Measurements from ENCODE around the gene ERCC8.
"Not testable (repeated sequence)": the region's sequence is repeated elsewhere in the genome, so short reads cannot be mapped to it uniquely, and the experiment has no call there.

ERCC8 gene, protein sequence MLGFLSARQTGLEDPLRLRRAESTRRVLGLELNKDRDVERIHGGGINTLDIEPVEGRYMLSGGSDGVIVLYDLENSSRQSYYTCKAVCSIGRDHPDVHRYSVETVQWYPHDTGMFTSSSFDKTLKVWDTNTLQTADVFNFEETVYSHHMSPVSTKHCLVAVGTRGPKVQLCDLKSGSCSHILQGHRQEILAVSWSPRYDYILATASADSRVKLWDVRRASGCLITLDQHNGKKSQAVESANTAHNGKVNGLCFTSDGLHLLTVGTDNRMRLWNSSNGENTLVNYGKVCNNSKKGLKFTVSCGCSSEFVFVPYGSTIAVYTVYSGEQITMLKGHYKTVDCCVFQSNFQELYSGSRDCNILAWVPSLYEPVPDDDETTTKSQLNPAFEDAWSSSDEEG

GRCh38 chr5:60944904-60945812 lies at the start of gene ERCC8, which contains the start of gene NDUFAF2:
ERCC8 (minus strand) TSS chr5:60945070; CDS start chr5:60945008, 62 bp downstream.
NDUFAF2 (plus strand) TSS chr5:60945205; CDS start chr5:60945256, 51 bp downstream.
- peak; percentile 66 for DNase-seq

GRCh38 chr5:60993875-60994571 lies 49.2 kb upstream of the ERCC8 start:
- DNase-seq = no peak

- no peak for DNase-seq
These were observed 48.6 kb upstream of the ERCC8 start for GRCh38 chr5:60993425-60993824.

DNA sequence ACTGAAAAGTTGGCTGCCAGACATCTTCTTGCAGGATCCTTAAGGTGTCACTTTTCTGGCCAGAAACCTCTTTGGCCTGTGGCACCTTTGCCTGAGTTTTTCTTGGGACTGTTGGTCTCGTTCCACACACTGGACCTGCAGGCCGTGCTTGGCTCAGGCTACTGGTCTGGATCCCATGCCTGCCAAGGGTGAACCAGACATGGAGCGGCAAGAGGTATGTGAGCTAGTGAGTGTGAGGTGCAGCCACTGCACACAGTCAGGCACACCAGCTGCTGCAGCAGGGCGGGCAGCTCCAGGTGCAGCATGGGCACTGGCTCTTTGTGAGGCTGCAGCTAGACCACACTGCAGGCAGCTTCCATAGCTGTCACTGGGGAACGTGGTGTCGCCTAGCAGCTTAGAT lies 48.0 kb upstream of the ERCC8 start:
- no peak for DNase-seq

DNA sequence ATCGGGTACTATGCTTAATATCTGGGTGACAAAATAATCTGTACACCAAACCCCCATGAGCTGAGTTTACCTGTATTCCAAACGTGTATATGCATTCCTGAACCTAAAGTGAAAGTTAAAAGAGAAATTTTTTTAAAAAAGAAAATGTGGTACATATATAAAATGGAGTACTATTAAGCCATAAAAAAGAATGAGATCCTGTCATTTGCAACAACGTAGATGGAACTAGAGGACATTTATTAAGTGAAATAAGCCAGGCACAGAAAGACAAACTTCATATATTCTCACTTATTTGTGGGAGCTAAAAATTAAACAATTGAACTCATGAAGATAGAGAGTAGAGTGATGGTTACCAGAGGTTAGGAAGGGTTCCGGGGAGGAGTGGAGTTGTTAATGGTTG lies 44.9 kb upstream of the ERCC8 start:
- DNase-seq = no peak

DNA sequence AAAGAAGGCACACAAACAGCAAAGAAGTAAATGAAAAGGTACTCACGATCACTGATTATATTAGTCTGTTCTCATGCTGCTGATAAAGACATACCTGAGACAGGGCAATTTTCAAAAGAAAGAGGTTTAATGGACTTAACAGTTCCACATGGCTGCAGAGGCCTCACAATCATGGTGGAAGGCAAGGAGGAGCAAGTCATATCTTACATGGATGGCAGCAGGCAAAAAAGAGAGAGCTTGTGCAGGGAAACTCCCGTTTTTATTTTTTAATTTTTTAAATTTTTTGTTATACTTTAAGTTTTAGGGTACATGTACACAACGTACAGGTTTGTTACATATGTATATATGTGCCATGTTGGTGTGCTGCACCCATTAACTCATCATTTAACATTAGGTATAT lies 37.3 kb upstream of the ERCC8 start:
- DNase-seq = not testable (repeated sequence)

DNA sequence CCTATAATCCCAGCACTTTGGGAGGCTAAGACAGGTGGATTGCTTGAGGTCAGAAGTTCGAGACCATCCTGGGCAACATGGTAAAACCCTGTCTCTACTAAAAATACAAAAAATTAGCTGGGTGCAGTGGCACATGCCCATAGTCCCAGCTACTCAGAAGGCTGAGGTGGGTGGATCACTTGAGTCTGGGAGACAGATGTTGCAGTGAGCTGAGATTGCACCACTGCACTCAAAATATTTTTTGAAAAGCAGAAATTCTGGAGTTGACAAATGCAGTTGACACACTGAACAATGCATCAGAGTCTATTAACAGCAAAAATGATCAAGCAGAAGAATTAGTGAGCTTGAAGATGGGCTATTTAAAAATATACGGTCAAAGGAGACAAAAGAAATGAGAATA lies 35.6 kb upstream of the ERCC8 start:
- DNase-seq = no peak

DNA sequence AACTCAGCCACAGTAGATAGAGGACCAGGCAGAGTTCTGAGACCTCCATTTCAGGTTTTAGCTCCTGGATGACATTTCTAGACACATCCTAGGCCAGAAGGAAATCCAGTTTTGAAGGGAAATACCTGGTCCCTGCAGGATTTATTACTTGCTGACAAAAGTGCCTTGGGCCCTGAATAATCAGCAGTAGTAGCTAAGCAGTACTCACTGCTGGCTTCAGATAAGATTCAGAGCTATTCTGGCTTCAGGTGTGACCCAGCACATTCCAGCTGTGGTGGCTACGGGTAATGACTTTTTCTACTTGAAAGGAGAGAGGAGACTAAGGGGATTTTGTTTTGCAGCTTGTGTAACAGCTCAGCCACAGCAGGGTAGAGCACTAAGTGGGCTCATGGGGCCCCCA lies 34.1 kb upstream of the ERCC8 start:
- no peak for DNase-seq

GRCh38 chr5:60977956-60978737 lies 33.3 kb upstream of the ERCC8 start:
- DNase-seq = no peak

- no peak for DNase-seq
These were observed 27.4 kb upstream of the ERCC8 start for GRCh38 chr5:60972231-60972630.

- no peak for DNase-seq
These were observed 16.8 kb upstream of the ERCC8 start for GRCh38 chr5:60961685-60962084.

GRCh38 chr5:60960591-60960990 lies 15.7 kb upstream of the ERCC8 start:
- no peak for DNase-seq

GRCh38 chr5:60959156-60959555 lies 14.3 kb upstream of the ERCC8 start:
- DNase-seq = peak; percentile 0

DNA sequence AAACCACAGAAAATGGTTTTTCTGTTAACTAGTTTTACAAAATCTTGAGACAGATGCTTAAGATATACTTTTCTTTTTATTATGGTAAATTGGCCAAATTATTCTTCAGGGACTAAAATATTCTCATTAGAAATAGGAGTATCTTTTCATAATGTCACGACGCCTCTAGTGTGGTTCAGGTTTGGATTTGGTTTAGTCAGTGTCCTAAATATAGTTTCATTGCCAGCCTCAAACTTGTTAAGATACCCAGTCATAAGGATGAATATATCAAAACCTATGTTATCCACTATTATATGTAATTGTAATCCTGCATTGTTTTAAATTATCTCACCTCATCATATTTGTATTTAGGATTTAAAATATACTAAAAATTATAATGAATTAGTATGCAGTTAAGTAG lies 13.8 kb upstream of the ERCC8 start:
- no peak for DNase-seq

DNA sequence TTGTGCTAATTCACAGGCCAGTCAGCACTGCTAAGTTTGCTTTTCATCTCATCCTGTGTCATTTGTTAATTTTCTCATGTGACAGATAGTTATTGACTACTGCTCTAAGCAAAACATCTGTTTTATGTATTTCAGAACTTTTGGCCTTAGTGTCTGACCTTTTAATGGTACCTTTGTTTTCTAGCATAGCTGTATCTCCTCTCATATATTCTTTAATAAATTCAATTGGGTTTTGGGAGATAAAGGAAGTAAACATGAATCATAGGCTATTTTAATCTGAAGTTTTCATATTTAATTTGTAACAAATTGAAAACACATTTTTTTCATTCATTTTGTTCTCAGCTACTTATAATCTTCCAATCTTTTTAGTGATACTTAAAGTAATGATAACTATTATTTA lies 13.2 kb upstream of the ERCC8 start:
- DNase-seq = no peak

- DNase-seq = no peak
These were observed 10.4 kb upstream of the ERCC8 start for GRCh38 chr5:60955239-60955638.

- DNase-seq = no peak
These were observed 3.9 kb upstream of the ERCC8 start for GRCh38 chr5:60948738-60949137.

GRCh38 chr5:60945813-60946187 lies 930 bp upstream of the ERCC8 start:
- no peak for DNase-seq

DNA sequence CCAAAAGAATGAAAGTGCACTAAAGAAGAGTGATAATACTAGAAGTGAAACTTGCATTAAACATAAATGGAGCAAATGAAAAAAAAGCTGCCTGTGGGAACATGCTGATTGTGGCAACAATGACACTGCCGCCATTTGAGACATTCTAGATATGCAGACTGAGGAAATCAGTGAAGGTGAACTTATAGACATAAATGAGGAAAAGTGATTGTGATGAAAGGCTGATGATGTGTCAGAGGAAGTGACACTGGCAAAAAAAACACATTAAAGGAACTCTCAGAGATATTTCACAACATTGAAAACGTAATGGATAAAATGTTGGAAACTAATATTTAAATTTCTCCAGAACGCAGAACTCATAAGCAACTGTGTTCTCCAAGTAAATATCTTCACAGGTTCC lies 1.2 kb downstream of the ERCC8 start:
- DNase-seq = no peak

DNA sequence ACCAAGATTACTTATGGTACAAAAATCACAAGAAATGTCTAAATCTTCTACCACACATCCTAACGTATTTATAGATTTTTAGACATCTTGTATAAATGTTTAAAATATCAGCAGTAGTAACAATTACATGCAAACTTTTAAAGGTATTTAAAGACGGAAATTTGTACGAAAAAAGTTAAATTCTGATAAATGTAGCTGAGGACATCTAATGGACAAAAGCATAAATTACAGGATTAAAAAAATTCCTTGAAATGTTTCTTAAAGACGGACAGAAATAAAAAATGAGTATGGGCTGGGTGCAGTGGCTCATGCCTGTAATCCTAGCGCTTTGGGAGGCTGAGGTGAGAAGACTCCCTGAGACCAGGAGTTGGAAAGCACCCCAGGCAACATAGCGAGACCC lies 15.8 kb downstream of the ERCC8 start:
- no peak for DNase-seq

GRCh38 chr5:60927450-60927849 lies 17.4 kb downstream of the ERCC8 start:
- no peak for DNase-seq

GRCh38 chr5:60918466-60918865 lies 26.4 kb downstream of the ERCC8 start:
- DNase-seq = no peak

DNA sequence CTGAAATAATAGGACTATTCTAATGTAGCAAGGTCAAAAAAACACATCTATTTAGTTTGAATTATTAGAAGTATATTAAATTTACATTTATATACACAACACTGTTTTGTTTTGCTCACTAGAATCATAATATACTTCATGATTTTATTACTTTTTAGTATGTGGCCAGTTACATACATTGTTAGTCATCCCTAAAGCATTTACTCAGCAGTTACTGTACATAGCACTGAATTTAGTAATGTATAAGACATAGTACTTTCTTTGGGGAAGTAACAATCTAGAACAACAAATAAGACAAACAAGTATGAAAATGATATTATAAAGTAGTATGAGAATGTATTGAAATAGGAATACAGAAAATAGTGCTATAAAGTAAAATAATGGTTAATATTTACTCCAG lies 28.2 kb downstream of the ERCC8 start:
- DNase-seq = no peak

Measured in NCI-H1105 (cell line).